HG03039 (cell line): ENCODE results near the gene PRKCZ.
A peak's percentile ranks its signal among the peaks of the same experiment; 100 is the strongest.

Experiments
- ATAC-seq: cut with Tn5 transposase; IDR thresholded peaks from one replicate; pipeline ENCODE4 v1.9.1; 2021; ENCODE audit warnings: mild to moderate bottlenecking, moderate library complexity; ENCODE audit not compliant: unreplicated experiment

Gene PRKCZ

GRCh38 chr1:2203671-2204414 is 153.6 kb downstream of the PRKCZ start:
- ATAC-seq, result no peak

- no peak for ATAC-seq
Measured at GRCh38 chr1:2204415-2205190, 154.4 kb downstream of the PRKCZ start.

- ATAC-seq, result peak; percentile 63
Measured at GRCh38 chr1:2205191-2205952, 155.2 kb downstream of the PRKCZ start.

- no peak for ATAC-seq
Measured at GRCh38 chr1:2206813-2207487, 156.7 kb downstream of the PRKCZ start.

DNA sequence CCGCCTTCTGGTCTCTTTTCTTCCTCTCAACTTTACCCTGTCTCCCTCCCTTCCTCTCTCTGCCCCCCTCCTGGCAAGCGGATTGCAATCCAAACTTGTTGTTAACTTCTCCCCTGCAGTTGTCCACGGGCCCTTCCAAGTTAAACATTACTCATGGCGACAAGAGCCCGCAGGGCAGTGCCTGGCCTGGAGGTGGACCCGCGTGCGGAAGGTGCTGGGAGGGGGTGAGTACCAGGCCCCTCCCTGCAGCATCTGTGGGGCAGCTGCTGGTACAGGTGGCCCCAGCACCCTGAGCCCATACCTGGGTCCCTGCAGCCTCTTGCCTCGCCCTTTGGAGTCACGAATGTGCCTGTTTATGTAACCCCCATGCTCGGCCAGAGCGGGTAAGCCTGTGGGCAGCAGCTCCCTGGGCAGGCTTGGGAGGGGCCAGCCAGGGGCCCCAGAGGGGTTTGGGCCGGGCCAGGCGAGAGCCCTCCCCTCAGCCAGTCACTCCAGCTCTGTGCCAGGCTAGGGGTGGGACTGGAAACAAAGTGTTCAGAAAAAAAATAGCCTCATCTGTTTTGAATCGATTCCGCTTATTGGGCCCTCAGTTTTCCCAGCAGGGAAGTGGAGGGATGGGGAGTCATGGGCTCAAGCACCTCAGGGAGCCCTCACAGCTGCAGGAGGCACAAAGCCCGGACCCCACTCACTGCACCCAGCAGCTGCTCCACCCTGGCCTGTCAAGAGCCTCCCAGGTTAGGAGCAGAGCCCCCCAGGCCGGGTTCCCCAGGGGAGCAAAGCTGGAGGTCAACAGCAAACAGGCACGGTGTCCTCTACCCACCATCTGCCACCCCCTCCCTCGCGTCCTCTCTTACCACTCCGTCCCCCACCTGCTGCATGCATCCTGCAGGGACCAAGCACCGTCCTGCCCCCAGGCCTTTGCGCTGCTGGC is 158.4 kb downstream of the PRKCZ start:
- no peak for ATAC-seq

- no peak for ATAC-seq
Measured at GRCh38 chr1:2209400-2210083, 159.3 kb downstream of the PRKCZ start.

DNA sequence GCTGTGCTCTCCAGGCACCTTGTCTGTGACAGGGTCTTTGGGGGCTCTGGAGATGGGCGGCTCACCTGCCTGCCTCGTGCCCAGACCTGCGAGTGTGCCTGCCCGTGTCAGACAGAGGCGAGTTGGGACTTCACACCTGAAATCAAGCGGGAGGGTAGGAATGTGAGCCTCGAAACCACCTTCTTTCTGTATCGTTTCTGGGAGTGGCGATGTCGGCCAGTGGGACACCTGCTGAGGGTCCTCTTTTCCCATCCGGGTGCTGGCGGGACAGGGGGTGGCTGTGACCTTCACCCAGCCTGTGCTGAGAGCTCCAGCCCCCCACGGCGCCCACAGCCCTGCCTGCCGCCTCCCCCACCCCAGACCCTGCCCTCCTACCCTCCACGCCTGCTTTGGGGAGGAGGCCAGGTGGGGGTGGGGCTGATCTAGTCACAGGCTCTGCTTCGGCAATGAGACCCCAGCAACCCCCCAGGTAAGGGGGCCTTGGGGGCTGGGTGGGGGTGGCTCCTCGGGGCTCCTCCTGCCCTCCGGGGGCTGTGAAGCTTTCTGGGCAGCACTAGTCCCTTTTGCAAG is 160.0 kb downstream of the PRKCZ start:
- ATAC-seq, result no peak

GRCh38 chr1:2210786-2211185 is 160.6 kb downstream of the PRKCZ start:
- no peak for ATAC-seq

GRCh38 chr1:2212274-2212531 is 162.0 kb downstream of the PRKCZ start:
- ATAC-seq, result no peak

DNA sequence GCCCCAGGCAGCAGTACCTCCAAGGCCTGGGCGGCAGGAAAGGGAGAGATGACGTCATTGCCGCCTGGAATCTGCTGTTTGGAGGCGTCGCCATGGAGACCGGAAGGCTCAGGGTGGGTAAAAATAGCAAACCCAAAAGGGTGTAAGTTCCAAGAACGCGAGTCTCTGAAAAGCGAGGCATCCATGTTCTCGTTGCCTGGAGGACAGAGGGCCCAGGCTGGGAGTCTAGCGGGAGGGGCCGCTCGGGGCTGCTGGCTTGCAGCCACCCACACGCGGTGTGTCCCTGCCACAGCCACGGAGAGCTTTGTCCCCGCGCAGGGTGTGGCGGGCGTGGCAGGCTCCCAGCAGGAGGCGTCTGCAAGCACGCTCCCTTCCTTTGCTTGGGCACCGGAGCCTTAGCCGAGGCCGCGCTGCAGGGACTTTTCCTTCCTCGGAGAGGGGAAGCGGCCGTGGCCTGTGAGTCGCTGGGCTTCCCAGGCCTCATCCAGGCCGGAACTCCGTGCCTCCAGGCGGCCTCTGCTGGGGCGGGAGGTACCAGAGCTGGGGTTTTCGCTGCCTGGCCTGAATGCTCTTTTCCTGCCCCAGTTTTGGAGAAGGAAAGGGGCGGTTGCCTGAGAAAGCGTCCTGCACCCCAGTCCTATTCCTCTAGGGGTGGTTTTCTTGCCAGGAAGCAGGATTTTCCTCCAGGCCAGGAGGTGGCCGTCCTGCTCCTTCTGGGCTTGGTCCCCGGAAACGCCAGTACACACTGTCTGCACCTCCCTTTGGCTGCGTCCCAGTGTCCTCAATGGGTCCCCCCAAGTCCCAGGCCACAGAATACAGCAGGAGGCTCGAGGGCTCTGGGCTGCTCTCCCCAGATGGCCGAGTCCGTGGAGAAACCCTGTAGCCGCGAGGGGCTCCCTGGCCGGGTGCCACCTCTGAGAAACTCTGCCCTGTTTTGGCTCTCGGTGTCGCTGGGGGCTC is 162.6 kb downstream of the PRKCZ start:
- ATAC-seq, result no peak

DNA sequence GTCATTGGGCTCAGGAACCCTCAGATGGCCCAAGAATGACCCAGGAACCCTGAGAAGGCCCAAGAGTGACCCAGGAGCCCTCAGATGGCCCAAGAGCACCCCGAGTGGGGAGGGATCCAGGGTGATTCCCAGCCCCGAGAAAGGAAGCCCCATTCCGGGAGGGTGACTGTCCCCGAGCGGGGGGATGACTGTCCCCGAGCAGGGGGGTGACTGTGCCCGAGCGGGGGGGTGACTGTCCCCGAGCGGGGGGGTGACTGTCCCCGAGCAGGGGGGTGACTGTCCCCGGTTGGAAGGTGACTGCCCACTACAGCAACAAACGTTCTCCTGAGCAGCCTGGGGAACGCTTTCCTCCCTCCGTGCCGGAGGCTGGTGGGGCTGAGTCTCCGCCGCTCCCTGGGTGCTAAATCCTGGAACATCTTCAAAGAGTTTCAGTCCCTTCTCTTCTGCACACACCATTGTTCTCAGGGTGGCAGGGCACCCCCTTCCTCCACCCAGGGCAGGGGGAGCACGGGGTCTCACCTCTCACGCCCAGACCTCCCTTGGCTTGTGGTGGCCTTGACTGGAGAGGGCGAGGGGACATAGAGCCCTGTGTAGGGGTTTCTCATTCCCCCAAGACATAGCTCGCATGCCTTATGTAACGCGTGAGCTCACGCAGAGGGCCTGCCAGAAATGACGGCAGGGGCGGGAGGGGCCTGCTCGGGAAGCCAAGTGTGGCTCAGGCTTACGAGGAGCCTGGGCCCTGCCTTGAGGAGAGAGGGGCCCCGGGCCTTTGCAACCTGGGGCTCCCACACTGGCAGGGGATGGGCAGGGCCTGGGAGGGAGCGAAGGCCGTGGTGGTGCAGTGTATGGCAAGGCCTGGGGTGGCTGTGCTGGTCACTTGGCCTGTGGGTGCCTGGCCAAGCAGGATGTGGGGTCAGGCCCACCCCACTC is 163.6 kb downstream of the PRKCZ start:
- ATAC-seq, result no peak

GRCh38 chr1:2214541-2215241 is 164.5 kb downstream of the PRKCZ start:
- no peak for ATAC-seq

GRCh38 chr1:2215329-2215728 is 165.1 kb downstream of the PRKCZ start:
- no peak for ATAC-seq

DNA sequence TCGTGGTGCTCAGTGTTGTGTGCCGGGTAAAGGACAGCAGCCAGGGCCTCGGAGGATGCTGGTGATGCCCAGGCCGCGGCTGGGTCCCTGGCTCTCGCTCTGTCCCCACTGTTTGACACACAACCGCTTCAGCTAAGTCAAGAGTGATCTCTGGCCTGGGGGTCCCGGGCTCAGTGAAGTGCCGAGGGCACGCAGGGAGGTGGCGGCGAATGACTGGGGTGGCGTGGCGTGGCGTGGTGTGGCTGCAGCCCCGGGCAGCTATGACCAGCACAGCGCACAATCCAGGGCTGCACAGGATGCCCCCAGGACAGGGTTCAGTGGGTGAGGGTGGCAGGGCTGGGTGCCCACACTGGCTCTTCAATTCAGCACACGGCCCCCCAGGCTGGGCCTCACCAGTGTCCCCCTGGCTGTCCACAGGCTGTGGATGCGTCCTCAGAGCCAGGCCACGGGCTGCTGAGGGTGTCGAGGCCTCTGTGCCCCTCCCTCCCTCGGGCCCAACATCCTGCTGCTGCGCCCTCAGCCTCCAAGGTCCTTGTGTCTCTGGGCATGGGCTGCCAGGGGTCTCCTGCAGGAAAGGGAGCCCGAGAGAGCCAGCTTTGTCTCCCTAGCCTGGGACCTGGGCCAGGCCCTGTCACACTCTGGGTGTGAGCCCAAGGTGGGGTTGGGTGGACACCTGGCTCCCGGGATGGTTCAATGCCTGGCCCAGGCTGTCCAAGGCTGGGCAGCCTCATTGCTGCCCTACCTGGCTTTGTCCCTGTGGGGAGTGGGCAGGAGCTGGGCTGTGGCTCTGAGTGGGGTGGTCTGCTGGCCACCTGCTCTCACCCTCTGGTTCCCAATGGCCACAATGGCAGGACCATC is 165.9 kb downstream of the PRKCZ start:
- no peak for ATAC-seq

DNA sequence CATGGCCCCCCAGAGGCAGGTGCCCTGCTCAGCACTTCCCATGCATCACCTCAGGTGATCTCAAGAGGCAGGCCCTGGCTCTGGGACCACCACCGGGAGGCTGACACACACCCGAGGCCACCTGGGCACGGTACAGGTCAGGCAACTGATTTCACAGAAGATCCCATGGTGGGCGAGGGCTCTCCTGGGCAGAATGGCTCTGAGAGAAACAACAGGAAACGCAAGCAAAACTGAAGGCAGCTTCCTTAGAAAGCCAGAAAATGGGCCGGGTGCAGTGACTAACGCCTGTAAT is 166.5 kb downstream of the PRKCZ start:
- no peak for ATAC-seq

DNA sequence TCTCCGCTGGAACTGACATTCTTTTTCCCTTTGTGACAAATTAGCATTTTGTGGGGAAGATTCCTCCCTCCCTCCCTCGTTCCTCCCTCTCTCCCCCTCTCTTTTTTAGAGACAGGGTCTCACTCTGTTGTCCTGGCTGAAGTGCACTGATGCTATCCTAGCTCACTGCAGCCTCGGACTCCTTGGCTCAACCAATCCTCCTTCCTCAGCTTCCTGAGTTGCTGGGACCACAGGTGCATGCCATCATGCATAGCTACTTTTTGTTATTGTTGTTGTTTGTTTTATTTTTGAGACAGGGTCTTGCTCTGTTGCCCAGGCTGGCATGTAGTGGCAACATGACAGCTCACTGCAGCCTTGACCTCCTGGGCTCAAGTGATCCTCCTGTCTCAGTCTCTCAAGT is 171.1 kb downstream of the PRKCZ start:
- ATAC-seq, result no peak
